Ecto neural progenitor cell (in vitro differentiated cells): Measurements from ENCODE around the gene SUGCT.
"Not testable (repeated sequence)": the region's sequence is repeated elsewhere in the genome, so short reads cannot be mapped to it uniquely, and the experiment has no call there.

Experiments used
- DNase-seq: peaks from one replicate; pipeline ENCODE4 v3.0.0-alpha.2; 2018; ENCODE audit warnings: low spot score

Gene SUGCT

DNA sequence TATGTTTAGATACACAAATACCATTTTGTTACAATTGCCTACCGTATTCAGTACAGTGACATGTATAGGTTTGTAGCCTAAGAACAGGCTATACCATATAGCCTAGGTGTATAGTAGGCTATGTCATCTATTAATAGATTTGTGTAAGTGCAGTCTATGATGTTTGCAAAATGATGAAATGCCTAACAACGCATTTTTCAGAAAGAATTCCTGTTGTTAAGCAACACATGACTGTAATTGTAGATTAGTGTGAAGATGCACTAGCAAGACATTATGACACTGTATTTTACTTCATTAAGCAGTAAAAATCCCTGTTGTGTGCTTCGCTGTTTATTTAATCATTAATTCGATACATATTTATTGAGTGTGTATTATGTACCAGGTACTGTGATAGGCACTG, 446.0 kb downstream of the SUGCT start:
- DNase-seq, result no peak

DNA sequence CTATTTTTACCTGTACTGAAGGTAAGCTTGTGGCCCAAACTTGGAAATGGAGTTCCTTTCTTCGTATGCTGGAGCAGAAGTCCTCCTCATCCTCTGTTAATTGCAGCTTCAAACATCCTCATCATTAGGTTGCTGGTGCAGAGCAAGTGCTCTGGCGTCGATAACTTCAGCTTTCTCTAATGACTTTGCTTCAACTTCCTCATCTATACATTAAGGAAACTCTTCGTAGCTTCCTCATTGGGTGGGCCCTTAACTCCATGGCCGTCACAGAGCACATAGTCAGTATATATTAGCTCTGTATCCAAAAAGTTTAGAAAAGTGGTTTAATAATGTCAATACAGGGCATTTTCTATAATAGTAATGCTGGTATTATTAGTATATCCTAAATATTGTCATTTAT, 447.7 kb downstream of the SUGCT start:
- DNase-seq, result no peak

DNA sequence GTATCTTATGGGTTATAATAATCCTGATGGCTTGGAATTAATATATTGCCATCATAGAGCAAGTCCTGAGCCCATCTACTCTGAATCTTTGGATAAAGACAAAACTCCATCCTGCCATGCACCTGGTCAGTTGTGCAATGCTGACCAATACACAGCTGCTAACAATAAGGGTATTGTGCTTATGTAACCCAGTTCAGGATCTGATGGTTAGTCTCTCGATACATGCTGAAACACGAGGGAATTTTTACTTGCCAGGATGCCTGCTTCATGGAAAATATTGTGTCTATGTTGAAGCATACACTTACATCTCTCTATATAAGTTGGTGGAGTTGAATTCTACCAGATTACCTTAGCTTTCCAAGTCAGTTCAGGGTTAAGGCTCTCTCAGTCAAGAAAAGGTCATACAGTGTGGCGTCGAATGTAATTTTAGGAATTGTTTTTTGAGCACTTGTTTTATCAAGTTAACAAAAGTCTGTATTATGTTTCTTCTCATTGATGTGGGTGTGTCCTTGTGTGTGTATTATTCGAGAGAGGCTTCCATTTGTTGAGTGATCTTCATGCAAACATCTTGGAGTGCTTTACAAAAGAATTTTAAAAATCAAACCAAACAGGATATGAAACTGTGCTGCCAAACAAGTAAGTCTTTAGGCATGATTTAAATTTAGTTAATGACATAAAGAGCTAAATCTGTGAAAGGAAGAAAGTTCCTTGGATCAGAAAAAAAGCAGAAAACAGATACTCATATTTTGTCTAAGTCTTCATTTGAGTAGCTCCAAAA, 449.1 kb downstream of the SUGCT start:
- DNase-seq, result no peak

DNA sequence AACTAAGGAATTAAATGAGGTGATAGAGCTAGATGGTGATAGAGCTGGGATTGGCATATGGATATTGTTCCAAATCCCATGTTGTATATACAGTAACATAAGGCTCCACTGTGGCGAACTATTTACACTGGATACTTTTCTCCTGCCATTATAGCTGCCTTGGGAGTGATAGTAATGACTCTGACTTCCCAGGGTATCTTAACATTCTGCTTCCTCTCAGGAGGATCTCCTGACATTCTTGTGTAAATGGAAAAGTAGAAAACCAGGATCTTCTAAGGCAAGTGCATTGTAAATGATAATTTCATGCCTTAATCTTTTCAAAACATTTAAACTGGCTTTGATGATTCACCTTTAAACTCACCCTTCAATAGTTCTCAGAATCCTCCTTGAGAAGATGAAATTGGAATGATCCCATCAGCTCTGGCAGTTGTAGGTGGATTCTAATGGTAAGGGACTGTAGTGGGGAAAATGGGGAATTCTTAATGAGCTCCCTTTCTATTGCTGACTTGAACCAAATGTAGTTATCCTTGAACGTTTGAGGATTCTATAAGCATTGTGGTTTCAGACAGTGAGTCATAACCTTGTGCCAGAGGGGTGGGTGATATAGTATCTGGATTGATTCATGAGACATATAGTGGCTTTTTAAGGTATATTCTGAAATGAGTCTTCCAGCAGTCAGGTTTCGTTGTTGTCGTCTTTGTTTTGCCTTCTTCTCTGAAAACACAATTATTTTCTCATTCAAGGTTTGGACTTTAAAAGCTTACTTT, 450.0 kb downstream of the SUGCT start:
- DNase-seq, result no peak

DNA sequence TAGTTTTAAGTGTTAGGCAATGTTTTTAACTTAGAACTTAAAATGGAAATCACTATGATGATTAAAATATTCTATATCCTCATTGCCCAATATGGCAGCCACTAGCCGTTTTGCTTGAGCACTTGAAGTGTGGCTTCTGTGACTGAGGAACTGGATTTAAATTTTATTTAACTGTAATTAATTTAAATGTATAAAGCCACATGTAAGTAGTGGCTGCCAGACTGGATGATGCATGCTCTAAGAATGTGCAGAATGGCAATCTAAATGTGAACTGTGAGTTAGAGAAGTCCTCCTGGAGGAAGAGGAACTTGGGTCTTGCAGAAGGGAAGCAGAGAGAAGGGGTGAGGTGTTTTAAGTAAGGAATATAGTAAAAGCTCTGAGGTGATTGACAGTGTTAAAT, 451.4 kb downstream of the SUGCT start:
- DNase-seq, result no peak

DNA sequence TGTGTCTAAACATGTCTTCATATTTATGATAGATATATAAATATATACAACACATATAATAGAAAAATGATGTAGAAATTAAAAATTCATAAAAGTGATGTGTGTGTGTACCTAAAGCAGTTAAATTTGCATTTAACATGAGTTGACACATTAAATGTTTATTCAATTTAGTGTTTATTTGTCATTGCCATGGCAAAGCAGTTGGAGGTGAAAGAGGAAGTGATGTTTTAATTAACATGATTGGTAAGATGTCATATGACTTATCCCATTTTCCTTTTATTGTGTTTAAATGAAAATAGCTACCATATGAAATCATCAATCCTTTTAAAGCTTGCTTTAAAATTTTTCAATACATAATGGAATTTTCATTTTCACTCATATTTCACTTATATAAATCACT, 452.6 kb downstream of the SUGCT start:
- no peak for DNase-seq

DNA sequence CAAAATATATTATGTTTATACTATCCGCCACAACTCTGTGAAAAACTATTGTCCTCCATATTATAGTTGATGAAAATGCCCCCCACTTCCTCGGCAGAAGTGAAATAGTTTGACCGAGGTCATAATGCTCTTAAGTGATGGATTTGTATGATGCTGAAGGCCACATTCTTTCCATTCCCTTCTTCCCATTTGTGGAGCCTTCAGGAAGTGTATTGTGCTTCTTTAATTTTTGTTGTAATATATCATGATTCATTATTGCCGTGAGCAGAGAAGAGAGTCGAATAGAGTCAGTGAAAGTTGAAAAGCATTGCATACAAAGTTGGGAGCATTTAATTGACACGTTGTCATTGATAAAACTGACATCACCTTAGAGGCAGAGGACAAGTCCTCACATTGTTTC, 460.3 kb downstream of the SUGCT start:
- no peak for DNase-seq

DNA sequence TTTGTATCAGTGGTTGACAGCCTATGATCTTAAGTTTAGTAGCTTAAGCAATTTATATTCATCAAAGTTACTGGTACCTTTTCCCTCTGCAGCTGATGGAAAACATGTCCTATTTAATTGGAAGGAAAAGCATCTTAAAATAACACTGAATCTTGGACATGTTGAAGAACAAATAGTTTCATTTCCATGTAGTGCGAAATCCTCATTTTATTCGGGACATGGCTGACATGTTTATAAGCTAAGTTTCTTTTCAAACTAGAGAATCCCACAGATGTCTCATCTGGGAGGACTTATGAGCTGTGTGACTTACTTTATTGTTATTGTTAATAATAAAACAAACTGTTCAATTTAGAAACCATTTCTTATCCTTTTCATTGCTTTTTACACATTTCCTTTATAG, 461.0 kb downstream of the SUGCT start:
- DNase-seq, result no peak

DNA sequence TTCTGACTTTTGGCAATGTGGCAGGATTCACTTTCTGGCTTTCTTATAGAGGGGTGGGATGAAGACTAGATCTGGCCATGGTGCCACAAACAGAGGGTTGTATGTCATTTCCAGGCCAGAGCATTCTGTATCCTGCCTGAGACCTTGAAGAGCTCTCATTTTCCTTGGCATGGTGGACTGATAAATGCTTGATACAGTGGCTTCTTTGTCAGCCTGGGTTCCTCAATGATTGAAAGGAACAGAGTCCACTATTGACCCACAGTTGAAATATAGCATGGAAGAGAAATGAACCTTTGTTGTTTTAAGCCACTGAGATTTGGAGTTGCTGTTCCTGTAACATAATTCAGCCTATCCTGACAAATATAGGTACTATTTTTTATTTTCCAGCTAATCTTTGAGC, 462.7 kb downstream of the SUGCT start:
- DNase-seq, result no peak

DNA sequence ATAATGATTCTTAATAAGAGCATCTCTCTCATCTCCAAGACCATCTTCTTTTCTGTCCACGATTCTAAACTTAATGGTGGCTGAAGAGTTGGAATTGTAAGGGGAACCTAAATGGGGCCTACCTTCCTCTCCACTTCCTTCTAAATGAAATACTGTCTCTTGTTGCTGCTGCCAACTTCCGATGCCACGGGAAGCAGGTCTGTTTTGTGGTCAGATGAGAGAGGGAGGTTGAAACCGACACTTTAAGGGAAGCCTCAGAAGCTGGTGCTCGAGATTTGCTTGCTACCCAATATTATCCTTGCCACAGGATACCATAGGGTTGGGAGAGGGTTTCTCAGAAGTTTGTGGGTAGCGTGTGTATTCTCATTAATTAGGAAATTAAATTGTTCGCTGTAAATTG, 464.1 kb downstream of the SUGCT start:
- no peak for DNase-seq

DNA sequence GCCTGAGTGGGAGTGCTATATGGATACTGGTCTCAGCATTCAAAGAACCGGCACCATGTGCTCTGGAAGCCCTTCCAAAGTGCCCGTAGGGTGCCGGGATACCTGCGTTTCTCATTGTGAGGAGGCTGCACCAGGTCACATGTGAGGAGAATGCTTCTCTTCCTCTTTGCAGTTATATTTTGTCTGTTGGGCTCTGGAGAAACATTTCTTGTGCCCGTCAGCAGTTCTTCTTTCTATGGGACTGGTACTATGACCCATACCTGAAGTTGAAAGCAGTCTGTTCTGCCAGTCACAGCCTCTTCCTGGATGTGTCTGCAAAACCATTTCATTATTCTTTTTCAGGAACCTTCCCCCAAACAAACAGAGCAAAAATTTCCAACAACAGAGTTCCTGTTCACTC, 465.0 kb downstream of the SUGCT start:
- no peak for DNase-seq

DNA sequence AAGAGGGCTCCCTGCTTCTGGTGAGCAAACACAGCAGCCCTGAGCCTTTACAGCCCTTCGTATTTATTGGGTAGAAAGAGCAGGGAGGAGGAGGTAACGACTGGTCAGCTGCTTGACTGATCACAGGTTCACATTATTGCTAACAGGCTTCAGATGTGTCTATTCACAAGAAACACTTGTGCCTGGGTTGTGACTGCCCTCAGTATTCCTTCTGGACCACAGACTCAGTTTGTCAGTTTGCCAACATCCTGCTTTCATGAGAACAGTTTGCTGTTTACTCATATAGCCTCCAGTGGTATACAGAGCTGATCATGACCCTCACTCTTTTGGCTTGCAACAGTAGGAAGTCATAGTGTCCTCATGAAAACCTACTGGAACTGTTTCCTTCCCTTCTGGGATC, 467.5 kb downstream of the SUGCT start:
- not testable (repeated sequence) for DNase-seq

DNA sequence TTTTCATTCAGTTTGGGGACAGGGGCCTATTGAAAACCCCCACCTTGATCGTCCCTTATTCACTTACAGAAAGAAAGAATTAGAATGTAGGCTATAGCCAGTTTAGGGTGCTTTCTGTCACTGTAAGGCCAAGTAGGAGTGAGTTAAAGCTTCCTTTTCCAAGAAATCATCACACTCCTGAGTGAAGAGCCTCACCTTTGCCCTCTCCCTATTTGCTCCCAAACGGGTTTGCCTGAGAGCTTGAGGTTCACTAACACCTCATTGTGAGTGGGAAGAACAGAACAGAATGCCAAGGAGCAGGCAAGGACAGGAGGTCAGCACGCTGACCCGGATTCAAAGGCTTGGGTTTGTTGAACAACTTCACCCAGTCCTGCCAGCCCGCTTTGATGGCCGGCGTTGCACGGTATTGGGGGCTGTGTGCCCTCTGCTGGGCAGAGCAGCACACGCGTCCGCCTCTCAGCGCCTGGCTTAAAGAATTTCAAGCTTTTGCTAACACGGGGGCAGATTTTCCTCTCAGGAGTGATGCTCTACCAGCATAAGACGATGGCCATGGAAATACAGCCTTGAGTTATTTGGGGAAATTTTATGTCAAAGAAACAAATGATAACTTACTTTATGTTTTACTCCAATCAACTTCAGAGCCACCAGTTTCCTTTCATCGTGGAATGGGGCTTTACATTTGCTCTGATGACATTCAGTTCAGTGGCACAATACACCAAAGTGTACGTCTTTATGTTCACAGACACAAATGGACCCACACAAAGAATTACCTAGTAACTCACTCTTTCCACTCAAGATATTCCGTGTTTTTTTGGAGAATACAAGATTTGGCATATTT, 470.0 kb downstream of the SUGCT start:
- peak; percentile 76 for DNase-seq

DNA sequence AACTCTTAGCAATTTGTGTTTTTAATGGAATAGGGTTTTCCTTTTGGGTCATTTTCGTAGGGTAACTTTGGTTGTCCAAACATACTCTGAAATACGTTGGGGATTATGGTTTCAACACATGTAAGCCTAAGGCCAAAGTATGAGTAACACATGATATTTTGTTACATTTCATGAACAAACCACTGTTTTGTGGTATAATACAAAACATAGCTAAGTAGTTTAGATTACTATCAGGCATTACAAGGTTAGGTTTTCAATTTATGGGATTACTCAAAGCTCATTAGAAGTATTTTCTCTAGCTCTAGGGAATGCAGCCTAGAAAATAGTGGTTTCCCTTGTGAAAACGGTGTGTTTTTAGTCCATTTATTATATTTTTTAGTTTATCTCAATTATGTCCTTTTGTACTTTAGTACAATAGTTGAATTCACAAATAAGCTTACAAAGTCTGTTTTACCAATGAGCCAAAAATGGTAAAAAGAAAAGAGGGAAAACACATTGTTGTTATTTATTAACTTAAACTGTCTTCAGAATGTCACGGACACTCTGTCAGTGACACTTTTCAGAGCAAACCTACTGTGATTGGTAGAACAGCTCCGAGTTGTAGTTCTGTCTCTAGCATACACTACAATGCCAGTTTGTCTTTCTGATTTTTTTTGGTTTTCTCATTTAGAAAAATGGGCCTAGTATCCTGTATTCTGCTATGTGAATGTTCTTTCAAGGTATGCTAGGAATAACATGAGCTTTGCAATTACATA, 473.7 kb downstream of the SUGCT start:
- no peak for DNase-seq

DNA sequence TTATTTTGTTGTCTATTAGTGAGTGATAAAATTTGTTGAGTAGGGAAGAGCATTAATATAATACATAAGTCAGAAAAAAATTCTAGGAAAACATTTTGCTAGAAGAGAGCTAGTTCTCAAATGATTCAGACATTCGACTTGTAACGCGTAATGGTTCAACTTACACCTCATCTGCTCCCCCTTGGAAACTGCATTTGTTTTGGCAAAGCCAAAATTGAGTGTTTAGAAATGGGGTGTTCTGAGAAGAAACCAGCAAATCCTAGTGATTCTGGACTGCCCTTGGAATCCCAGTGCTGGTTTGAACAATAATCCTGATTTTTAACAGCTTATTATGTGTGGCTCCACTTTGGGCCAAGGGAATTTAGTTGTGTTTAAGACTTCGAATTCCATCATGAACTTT, 475.7 kb downstream of the SUGCT start:
- no peak for DNase-seq

DNA sequence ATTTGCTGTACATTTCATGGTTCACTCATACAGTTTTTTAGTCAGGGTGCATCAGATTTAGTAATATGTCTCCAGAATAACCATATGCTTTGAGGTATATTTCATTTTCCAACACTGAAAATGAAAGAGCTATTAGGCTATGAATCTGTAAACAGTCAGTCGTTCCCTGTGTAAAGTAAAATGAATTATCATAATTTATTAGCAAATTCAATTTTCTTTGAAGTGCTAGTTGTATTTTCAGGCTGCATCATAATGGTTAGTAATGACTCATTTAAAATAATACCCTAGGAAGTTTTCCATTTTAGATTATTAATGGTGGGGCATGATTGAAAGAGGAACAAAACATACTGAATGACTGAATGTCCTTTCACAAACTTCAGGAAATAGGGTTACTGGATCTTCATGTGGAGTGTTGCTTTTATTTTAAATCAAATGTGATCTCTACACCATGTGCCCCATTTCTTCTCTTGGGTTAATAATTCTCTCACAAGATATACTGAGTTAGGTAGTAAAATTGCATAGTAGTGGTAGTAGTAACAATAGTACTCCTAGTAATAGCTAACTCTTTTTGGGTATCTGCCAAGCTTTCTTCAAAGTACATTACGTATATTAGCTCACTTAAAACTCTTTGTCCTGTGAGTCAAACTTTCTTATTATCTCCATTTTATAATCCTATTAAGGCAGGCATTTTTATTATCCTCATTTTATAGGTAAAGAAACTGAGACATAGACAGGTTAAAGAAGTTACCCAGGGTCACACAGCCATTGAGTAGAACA, 476.5 kb downstream of the SUGCT start:
- no peak for DNase-seq

DNA sequence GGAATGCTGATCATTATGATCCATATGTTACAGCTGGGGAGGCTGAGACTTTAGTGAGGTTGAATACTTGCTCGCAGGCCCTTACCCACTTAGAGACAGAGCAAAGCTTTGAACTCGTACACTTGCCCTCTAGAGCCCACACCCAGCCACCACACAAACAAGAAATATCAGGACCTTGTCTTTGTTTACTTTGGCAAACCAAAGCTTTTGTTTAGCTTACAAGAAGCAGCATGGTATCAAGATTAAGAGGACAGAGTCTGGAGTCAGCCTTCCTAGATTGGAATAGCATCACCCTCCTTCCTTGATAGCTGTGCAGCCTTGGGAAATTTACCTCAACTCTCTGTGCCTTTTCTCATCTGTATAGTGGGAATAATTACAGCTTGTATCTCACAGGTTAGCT, 477.5 kb downstream of the SUGCT start:
- no peak for DNase-seq

DNA sequence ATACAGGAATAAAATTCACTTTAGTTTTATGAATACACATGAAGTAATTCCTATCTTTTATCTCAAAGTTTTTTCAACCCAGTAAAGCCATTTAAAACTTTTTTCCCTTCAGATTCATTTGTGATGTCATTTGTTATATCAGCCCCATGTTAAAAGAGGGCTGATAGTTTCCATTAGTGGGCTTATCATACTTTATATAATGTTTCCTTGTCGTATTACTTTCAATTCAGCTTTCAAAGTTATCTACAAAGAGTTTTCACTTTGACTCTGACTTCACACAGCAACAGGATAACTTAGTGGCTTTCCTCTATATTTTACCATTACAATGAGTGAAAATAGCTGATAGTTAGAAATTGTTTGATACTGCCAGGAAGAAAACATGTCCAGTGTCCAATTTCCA, 484.8 kb downstream of the SUGCT start:
- no peak for DNase-seq

DNA sequence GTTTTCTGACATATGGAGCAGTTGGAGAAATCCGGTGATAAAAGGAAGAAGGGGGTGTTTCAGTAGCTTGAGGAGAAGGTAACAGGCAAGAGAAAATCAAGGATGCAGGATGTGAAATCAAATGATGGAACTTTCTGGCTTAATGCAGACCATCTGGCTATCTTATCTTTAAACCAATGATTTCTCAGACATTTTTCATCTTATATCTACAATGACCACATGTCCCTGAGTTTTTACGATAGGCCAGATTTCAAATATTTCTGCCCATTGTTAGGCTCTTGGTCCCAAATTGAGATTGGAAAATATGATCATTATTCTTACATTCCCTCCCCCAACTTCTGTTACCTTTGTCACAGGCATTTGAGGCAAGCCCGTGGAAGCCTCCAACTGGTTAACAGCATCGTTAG, 486.8 kb downstream of the SUGCT start:
- no peak for DNase-seq

DNA sequence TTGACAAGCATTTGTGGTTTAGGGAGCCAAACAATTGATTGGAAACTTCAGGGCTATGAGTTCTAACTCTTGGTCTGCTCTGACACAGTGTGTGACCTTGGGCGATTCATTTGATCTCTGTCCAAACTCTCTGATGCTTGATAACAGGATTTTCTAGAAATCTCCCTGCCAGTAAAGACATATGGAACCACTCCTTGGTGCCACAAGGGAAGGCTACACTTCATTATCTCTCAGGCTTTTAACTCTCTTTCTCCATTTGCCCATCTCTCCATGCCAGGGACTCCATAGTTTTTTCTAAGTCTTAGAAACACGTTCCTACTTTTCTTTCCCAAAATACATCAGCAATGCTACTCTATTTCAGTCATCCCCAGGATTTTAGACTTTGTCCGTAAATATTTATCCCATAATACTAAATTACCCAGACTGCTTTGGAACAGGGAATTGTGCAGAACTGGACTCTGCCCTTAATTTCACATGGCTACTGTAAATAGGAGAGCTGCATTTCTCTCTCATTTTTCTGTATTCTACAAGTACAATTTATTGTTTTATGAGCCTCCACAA, 488.2 kb downstream of the SUGCT start:
- no peak for DNase-seq

DNA sequence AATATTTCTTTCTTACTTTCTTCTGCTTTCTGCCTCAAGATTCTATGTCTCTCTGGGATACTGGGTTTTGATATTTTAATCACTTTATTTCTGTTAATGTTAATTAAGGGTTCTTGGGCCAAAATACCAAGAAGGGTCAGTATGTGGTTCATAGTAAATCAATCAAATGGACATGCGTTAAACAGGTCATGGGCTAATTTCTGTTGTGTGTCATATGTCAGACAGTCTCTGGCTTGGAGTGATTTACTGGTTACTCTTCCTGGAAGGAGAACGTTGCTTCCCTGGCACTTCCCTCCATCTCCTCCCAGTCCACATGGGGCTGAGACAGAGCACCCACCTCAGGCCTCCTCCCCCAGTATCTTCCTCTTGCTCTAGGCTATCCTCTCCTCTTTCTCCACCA, 489.1 kb downstream of the SUGCT start:
- DNase-seq, result no peak
